CD4-positive, alpha-beta T cell treated with Interleukin-15 for 4 hours (primary cell): Measurements from ENCODE around the gene STK39.
A peak's percentile ranks its signal among the peaks of the same experiment; 100 is the strongest.
"Not testable (repeated sequence)": the region's sequence is repeated elsewhere in the genome, so short reads cannot be mapped to it uniquely, and the experiment has no call there.

Experiments
- DNase-seq: peaks from one replicate; pipeline ENCODE4 v3.0.0-alpha.2; 2020; ENCODE audit warnings: low spot score

Gene STK39

GRCh38 chr2:168044176-168044575, 203.2 kb downstream of the STK39 start:
- no peak for DNase-seq

DNA sequence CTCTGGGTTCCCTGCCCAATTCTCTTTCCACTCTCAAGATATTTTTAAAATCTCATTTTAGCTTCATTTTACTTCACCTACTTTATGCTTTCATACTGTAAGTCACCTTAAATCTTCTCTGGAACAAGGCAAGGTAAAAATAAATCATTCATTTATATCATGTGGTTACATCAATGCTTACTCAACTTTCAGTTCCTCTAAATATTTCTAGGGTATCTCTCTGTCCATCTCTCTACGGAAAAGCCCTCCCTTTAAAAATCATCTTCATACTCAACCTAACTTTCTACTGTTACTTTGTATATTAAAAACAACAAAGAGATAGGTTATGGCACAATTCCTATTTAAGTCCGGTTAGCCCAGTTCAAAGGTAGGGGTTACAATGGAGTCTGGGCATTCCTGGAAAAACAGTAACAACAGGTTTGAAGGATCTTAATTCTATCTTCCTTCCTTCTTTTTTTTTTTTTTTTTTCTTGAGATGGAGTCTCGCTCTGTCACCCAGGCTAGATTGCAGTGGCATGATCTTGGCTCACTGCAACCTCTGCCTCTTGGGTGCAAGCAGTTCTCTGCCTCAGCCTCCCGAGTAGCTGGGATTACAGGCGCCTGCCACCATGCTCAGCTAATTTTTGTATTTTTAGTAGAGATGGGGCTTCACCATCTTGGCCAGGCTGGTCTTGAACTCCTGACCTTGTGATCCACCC, 205.1 kb downstream of the STK39 start:
- DNase-seq: not testable (repeated sequence)

DNA sequence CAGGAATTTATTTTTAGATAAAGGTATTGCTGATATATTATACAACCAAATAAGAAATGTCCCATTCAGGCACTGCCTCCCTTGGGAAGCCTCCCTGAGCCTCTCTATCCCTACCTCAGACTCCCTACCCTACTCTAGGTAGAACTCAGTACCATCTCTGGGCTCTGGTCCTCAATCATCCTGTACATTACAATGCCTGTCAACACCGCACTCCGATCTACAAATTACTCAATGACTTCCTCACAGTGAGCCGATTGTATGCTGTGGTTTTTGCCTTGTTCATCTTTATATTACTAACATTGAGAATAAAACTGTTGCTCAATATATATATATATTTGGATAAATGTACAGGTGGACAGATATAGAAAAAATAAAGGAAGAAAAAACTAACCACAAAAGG, 207.5 kb downstream of the STK39 start:
- DNase-seq: no peak

GRCh38 chr2:168037778-168038177, 209.6 kb downstream of the STK39 start:
- no peak for DNase-seq

- no peak for DNase-seq
These were observed 211.9 kb downstream of the STK39 start for GRCh38 chr2:168035458-168035857.

- no peak for DNase-seq
These were observed 212.8 kb downstream of the STK39 start for GRCh38 chr2:168034616-168035015.

DNA sequence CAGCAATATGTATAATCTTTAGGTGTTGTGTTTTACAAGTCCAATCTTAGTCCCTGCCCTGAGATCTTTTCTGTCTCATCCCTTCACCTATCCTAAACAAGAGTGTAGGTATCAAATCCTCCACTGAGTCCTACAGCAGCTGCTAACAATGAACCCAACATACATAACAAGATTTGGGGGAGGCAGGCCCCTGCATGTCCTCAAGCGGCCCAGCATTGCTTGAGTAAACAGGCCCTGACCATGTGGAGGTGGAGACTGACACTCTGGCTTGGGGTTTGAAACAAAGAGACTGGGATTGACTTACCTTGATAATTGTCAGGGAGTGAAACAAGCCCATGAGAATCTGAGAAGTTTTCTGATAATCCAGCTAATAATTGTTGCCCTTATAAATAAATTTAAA, 213.4 kb downstream of the STK39 start:
- DNase-seq: no peak

DNA sequence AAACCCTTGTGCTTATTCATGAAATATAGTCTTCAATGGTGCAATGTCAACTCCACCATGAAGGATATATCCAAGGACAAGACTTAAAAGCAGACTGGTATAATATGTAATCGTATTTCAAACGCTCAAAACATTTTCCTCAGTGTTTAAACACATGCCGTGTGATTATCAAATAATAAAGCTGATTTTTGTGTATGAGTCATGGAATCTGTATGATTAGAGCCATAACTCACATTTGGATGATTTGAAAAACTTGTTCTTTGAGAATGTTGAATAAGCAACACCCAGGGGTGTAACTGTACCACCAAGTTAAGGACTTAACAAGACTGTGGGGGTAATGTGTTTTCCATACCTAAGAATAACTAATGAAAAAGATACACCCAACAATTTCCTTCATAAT, 215.3 kb downstream of the STK39 start:
- no peak for DNase-seq

DNA sequence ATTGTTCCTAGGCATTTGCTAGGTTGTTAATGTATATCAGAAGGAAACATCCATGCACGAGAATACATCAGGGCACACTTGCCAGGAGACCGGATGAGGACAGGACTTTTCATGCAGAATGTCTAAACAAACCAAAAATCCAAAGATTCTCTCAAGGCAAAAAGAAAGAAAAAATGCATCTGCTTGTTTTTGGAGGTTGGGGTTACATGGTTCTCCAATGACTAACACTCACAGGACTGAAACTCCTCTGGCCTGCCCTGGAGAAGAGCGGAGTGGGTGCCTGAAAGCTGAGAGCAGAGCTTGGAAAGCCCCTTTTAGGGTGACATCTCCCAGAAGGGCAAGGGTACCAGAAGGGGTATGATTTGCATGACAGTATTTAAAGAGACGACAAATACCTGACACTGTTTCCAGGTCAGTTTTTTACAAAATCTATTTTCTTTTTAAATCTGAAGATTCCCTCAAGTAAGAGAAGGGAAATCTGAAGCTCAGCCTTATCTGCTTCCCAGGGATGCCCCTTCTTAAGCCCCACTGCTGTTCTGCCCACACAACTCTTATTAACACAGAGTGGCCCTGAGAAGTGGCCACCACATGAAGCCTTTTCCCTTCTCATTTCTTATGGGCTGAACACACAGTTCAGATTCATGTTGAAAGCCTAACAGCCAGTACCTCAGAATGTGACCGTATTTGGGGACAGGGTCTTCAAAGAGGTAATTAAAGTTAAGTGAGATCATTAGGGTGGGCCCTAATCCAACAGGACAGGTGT, 216.4 kb downstream of the STK39 start:
- no peak for DNase-seq

DNA sequence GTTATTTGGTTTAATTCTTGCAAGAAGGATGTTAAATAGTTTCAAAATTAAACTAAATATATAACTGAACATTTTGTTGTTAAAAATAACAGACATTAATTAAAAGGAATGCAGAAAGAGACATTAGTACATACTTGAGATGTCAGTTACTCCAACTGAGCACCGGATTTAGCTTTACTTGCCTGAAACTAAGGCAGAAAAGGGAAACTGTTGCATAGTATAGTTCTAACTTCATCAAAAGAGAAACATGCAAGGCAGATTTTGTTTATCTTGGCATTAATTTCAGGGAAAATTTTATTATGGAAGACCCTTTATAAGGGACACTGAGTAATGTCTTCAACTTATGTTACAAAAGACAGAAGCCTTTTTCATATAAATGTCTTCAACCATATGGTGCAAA, 218.3 kb downstream of the STK39 start:
- DNase-seq: no peak

- no peak for DNase-seq
These were observed 219.0 kb downstream of the STK39 start for GRCh38 chr2:168028362-168028761.

DNA sequence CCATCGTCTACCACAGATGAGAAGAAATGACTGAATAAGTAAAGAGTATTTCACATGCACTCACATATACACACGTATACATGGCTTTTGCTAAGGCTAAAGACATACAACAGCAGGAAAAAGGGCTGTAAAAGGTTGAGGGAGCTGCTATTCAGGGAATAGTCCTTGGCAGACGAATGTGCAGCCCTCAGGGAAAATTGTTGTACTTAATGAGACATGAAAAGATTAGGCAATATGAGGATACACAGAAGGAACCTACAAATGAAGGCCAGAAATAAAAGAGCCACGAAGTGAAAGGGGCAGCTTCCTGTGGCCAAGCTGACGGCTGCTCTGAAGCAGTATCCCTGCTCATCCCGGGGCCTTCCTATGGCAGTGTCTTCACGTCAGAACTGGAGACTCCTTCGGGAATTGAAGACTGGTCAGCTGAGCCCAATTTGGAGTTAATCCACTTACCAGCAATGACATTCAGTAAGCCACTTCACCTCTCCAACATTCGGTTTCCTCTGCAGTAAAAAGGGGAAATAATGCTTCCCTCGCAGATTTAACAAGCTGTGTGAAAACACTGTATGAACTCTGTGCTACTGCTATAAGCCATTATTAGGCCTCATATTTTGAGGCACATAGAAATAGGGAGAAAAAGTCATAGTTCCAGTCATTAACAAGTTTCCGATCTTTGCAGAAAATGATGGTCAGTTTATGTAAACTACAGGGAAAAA, 221.8 kb downstream of the STK39 start:
- DNase-seq: no peak

- no peak for DNase-seq
These were observed 222.9 kb downstream of the STK39 start for GRCh38 chr2:168024459-168024858.

GRCh38 chr2:168021800-168022587, 225.4 kb downstream of the STK39 start:
- no peak for DNase-seq

- no peak for DNase-seq
These were observed 232.0 kb downstream of the STK39 start for GRCh38 chr2:168015274-168015953.

GRCh38 chr2:168009900-168010299, 237.5 kb downstream of the STK39 start:
- no peak for DNase-seq

DNA sequence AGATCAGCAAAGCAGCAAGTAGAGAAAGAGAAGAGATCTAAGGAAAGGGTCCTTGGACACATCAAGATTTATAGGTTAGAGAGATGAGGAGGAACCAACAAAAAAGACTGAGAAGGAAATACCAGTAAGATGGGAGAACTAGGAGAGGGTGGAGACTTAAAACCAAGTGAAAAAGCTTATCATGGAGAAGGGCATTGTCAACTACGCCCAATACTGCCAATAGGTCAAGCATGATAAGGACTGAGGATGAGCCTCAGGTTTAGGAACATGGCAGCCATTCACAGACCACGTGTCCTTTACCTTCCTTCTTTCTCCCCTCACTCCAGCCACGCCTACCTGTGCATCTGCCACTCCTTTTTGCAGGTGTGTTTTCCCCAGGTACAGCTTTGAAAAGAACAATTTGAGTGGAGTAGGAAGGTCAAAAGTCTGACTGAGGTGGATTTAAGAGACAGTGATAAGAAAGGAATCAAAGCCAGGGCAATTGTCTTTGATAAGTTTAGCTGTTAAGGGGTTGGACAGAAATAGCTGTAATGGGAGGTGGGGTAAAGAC, 238.7 kb downstream of the STK39 start:
- DNase-seq: no peak

DNA sequence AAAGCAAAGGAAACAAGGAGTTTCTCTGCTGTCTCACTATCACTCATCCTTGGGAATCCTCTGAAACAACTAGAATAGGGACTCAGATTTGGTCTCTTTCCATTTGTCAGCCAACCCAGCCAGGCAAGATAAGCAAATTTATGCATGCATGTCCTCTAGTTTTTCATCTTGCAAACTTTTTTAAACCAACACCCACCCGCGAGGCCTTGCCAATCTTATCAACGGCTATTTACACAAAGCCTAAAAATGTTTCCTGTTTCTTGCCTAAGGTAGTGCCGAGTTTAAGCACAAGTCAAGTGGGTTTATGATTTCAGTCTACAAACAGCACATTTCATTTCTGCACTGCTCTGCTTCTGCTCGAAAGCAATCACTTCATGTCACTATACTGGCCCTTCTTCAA, 240.9 kb downstream of the STK39 start:
- DNase-seq: no peak

GRCh38 chr2:168005586-168005985, 241.8 kb downstream of the STK39 start:
- DNase-seq: no peak

- DNase-seq: no peak
These were observed 243.5 kb downstream of the STK39 start for GRCh38 chr2:168003876-168004275.

- DNase-seq: peak; percentile 23
These were observed 245.3 kb downstream of the STK39 start for GRCh38 chr2:168002021-168002553.
